CD14-positive monocyte (primary cell): Measurements from ENCODE around the gene ATAD3A. TPM values are rescaled to one million over a fixed set of nuclear protein-coding genes. Genes with fewer than 3 reads are reported as not detected.

Experiments
- DNase-seq, 3 donors: peaks; one replicate each; pipeline ENCODE4 v3.0.0-alpha.2; 2011 to 2022
- H2AFZ ChIP-seq: 2 replicates; pipeline ENCODE4 v1.6.0; 2012; ENCODE audit warnings: mild to moderate bottlenecking, low read depth, low read length, inconsistent platforms; ENCODE audit not compliant: insufficient read depth, poor library complexity, severe bottlenecking
- H3K27ac ChIP-seq, 2 donors: 1 replicate in 1 of 2; 2 replicates in 1 of 2; pipeline ENCODE4 v1.5.1; 2012 to 2013; ENCODE audit warnings: low read length in 2 of 2, control low read depth in 1 of 2, inconsistent platforms in 1 of 2, low read depth in 1 of 2, mild to moderate bottlenecking in 1 of 2
- H3K27me3 ChIP-seq, 2 donors: one replicate each; pipeline versions ENCODE4 v1.6.0 to v1.6.1; 2011 to 2013; ENCODE audit warnings: low read length in 2 of 2; ENCODE audit not compliant: control insufficient read depth in 2 of 2, insufficient read depth in 2 of 2
- H3K36me3 ChIP-seq, 2 donors: replicated peaks in 1 of 2; 1 replicate in 1 of 2; 2 replicates in 1 of 2; pipeline versions ENCODE4 v1.5.1 to v1.6.1; 2012 to 2013; ENCODE audit warnings: low read length in 2 of 2, control low read depth in 1 of 2, inconsistent platforms in 1 of 2, mild to moderate bottlenecking in 1 of 2; ENCODE audit not compliant: insufficient read depth in 2 of 2, control insufficient read depth in 1 of 2
- H3K4me1 ChIP-seq, 2 donors: 1 replicate in 1 of 2; 2 replicates in 1 of 2; pipeline versions ENCODE4 v1.5.1 to v1.6.1; 2012 to 2013; ENCODE audit warnings: low read length in 2 of 2, control low read depth in 1 of 2, inconsistent platforms in 1 of 2, mild to moderate bottlenecking in 1 of 2, moderate library complexity in 1 of 2; ENCODE audit not compliant: insufficient read depth in 2 of 2, control insufficient read depth in 1 of 2
- H3K4me2 ChIP-seq: replicated peaks from 2 replicates; pipeline ENCODE3; 2012; ENCODE audit warnings: low read length, moderate library complexity, mild to moderate bottlenecking; ENCODE audit not compliant: poor library complexity, severe bottlenecking; ENCODE audit errors: extremely low read depth
- H3K4me3 ChIP-seq, 3 experiments: fragments of 200-600 bp in 1 of 3; sonication (generic) in 1 of 3; replicated peaks in 1 of 3; 1 replicate in 2 of 3; 2 replicates in 1 of 3; pipeline ENCODE4 v1.5.1; 2011 to 2013; ENCODE audit warnings: low read length in 3 of 3, mild to moderate bottlenecking in 3 of 3, control low read depth in 2 of 3, low read depth in 2 of 3, inconsistent platforms in 1 of 3, moderate library complexity in 1 of 3
- H3K79me2 ChIP-seq: 2 replicates; pipeline ENCODE4 v1.6.0; 2012; ENCODE audit warnings: mild to moderate bottlenecking, control low read depth, inconsistent platforms, low read length, moderate library complexity; ENCODE audit not compliant: insufficient read depth
- H3K9ac ChIP-seq: 2 replicates; pipeline ENCODE4 v1.6.0; 2017; ENCODE audit warnings: low read length, mild to moderate bottlenecking; ENCODE audit not compliant: insufficient read depth, poor library complexity, severe bottlenecking
- H3K9me3 ChIP-seq, 2 donors: replicated peaks in 1 of 2; 1 replicate in 1 of 2; 2 replicates in 1 of 2; pipeline versions ENCODE4 v1.5.1 to v1.6.1; 2012 to 2013; ENCODE audit warnings: low read length in 2 of 2, control low read depth in 1 of 2; ENCODE audit not compliant: control insufficient read depth in 1 of 2, insufficient read depth in 1 of 2
- H4K20me1 ChIP-seq: 2 replicates; pipeline ENCODE4 v1.6.0; 2012; ENCODE audit warnings: mild to moderate bottlenecking, low read length, control low read depth, moderate library complexity; ENCODE audit not compliant: insufficient read depth
- H3K27ac Mint-ChIP-seq, 7 donors: one replicate each; pipeline ENCODE4 v1.8.0; 2020; ENCODE audit warnings: mild to moderate bottlenecking in 7 of 7, mixed read lengths in 7 of 7, moderate library complexity in 6 of 7, inconsistent platforms in 2 of 7
- H3K27me3 Mint-ChIP-seq, 3 donors: one replicate each; pipeline ENCODE4 v1.8.0; 2021 to 2022; ENCODE audit warnings: low read depth in 3 of 3, mild to moderate bottlenecking in 3 of 3, mixed read lengths in 3 of 3, moderate library complexity in 3 of 3, inconsistent platforms in 1 of 3
- H3K36me3 Mint-ChIP-seq, 2 donors: one replicate each; pipeline ENCODE4 v1.8.0; 2020; ENCODE audit warnings: mixed read lengths in 2 of 2, inconsistent platforms in 1 of 2, mild to moderate bottlenecking in 1 of 2
- H3K4me1 Mint-ChIP-seq: one replicate; pipeline ENCODE4 v1.8.0; 2020; ENCODE audit warnings: mild to moderate bottlenecking, mixed read lengths
- H3K4me3 Mint-ChIP-seq, 2 donors: one replicate each; pipeline ENCODE4 v1.8.0; 2020; ENCODE audit warnings: mild to moderate bottlenecking in 2 of 2, mixed read lengths in 2 of 2, moderate library complexity in 1 of 2
- H3K9me3 Mint-ChIP-seq, 7 donors: one replicate each; pipeline ENCODE4 v1.8.0; 2020 to 2022; ENCODE audit warnings: mixed read lengths in 7 of 7, mild to moderate bottlenecking in 6 of 7, moderate library complexity in 6 of 7, inconsistent platforms in 2 of 7
- CTCF ChIP-seq: fragments of 200-600 bp; IDR thresholded peaks from one replicate; pipeline ENCODE4 v1.8.0; 2022; ENCODE audit warnings: antibody characterized with exemption, mild to moderate bottlenecking
- WGBS: methylation state at CpG from one replicate; pipeline ENCODE4 v1.1.5; 2013; ENCODE audit warnings: missing lambda C conversion rate; ENCODE audit not compliant: insufficient coverage; 5-methylcytosine and 5-hydroxymethylcytosine counted together
- intact Hi-C, 2 donors: fragments of 100-400 bp; cut with micrococcal nuclease; formaldehyde crosslinking; loops; one replicate each; pipeline versions ENCODE4 v1.15.0 to v1.15.1; 2023
- polyA plus RNA-seq, 3 donors: library from polyadenylated mRNA; depleted of rRNA in 1 of 3; unstranded in 2 of 3; stranded (reverse) in 1 of 3; fragments of 300-500 nt in 2 of 3; fragments of >200 nt in 1 of 3; fragmentation: Illumina TruSeq in 2 of 3; gene quantifications; 1 replicate in 2 of 3; 2 replicates in 1 of 3; pipeline ENCODE4 v1.2.3, GENCODE V29; 2012 to 2021

The ATAD3A gene
- polyA plus RNA-seq, 3 donors = 4.1 to 14.0 (median 6.4) TPM

GRCh38 chr1:1560178-1560577, 48.2 kb downstream of the ATAD3A start:
- Mint-ChIP-seq H3K4me1 (no peaks in the 10 kb centered on the region), H3K9me3 (peaks cover 0 to 1% (median 0%) of the 10 kb centered on the region in 7 donors), H3K27ac (no peak overlapping the region), H3K27me3 (peaks cover 0 to 3% (median 0%) of the 10 kb centered on the region in 3 donors), H3K4me3 (no peak overlapping the region), H3K36me3 (peaks cover 44 to 65% of the 10 kb centered on the region in 2 donors)
- no peak for TF ChIP-seq CTCF
- no peak overlapping the region for H3K4me2 ChIP-seq
- H3K9ac ChIP-seq = no peak overlapping the region
- 100% methylated on average over 4 of the region's 9 CpGs for whole genome bisulfite sequencing
- no peaks in the 10 kb centered on the region for H3K4me1 ChIP-seq
- intact Hi-C loops = no loop called here
- peaks cover 44% of the 10 kb centered on the region for H3K79me2 ChIP-seq
- DNase-seq = no peak
- no peak overlapping the region for H2AFZ ChIP-seq
- H3K9me3 ChIP-seq = no peaks in the 10 kb centered on the region
- H4K20me1 ChIP-seq = peaks cover 90% of the 10 kb centered on the region
- H3K27ac ChIP-seq = no peak overlapping the region
- peaks cover 46 to 58% of the 10 kb centered on the region in 2 donors for H3K36me3 ChIP-seq
- no peaks in the 10 kb centered on the region for H3K27me3 ChIP-seq
- H3K4me3 ChIP-seq = no peak overlapping the region

GRCh38 chr1:1561801-1562470, 50.0 kb downstream of the ATAD3A start:
- peak overlapping the region in 3 of 7 donors; percentile 47 to 70 (median 50) for H3K27ac Mint-ChIP-seq
- intact Hi-C loops = no loop called here
- Histone ChIP-seq H3K4me3 (no peak overlapping the region), H2AFZ (no peak overlapping the region), H4K20me1 (peaks cover 90% of the 10 kb centered on the region), H3K4me2 (no peak overlapping the region), H3K27me3 (no peaks in the 10 kb centered on the region), H3K27ac (no peak overlapping the region), H3K36me3 (peaks cover 56 to 72% of the 10 kb centered on the region in 2 donors), H3K79me2 (peaks cover 60% of the 10 kb centered on the region), H3K9me3 (no peaks in the 10 kb centered on the region), H3K4me1 (no peaks in the 10 kb centered on the region), H3K9ac (no peak overlapping the region)
- no peak for TF ChIP-seq CTCF
- no peaks in the 10 kb centered on the region for H3K9me3 Mint-ChIP-seq
- H3K4me1 Mint-ChIP-seq = no peaks in the 10 kb centered on the region
- no peak for DNase-seq
- peaks cover 48 to 71% of the 10 kb centered on the region in 2 donors for H3K36me3 Mint-ChIP-seq
- H3K27me3 Mint-ChIP-seq = peaks cover 0 to 4% (median 0%) of the 10 kb centered on the region in 3 donors
- H3K4me3 Mint-ChIP-seq = no peak overlapping the region
- 99% methylated on average over 10 of the region's 15 CpGs for WGBS
